Cardiac muscle cell (in vitro differentiated cells and primary cell): ENCODE results near the gene SH2D4B. TPM values are rescaled to one million over a fixed set of nuclear protein-coding genes. Genes with fewer than 3 reads are reported as not detected.

Source experiments
- DNase-seq, 2 donors: peaks; one replicate each; pipeline versions ENCODE4 v3.0.0 to v3.0.0-alpha.2; 2010 to 2017; ENCODE audit warnings: low read depth in 1 of 2, low spot score in 1 of 2
- H3K27ac ChIP-seq: fragments of 200-600 bp; sonication (generic); 2 replicates; pipeline ENCODE4 v1.5.1; 2016
- H3K27me3 ChIP-seq: fragments of 200-600 bp; sonication (generic); 2 replicates; pipeline ENCODE4 v1.6.0; 2016; ENCODE audit warnings: control low read depth
- H3K36me3 ChIP-seq: fragments of 200-600 bp; sonication (generic); 2 replicates; pipeline ENCODE4 v1.5.1; 2016; ENCODE audit warnings: control low read depth
- H3K4me1 ChIP-seq: fragments of 200-600 bp; sonication (generic); 2 replicates; pipeline ENCODE4 v1.8.1; 2017; ENCODE audit warnings: low read depth, mild to moderate bottlenecking, mixed run types
- H3K4me3 ChIP-seq: fragments of 200-600 bp; sonication (generic); 2 replicates; pipeline ENCODE4 v1.5.1; 2016; ENCODE audit warnings: mild to moderate bottlenecking
- H3K9me3 ChIP-seq: fragments of 200-600 bp; sonication (generic); 2 replicates; pipeline ENCODE4 v1.5.1; 2017; ENCODE audit warnings: low read depth, mild to moderate bottlenecking, control low read depth
- CTCF ChIP-seq: IDR thresholded peaks from 2 replicates; pipeline ENCODE4 v1.5.1; 2012; ENCODE audit warnings: low read depth, mild to moderate bottlenecking, low read length
- polyA plus RNA-seq: library from polyadenylated mRNA; unstranded; fragments of >200 nt; fragmentation: Nextera tagmentation; extraction: Ambion mirVana; gene quantifications from 2 replicates; pipeline ENCODE4 v1.2.1, GENCODE V29; 2016
- total RNA-seq: library from RNA; depleted of rRNA; stranded (reverse); fragments of >200 nt; gene quantifications from 2 replicates; pipeline ENCODE4 v1.2.3, GENCODE V29; 2016

The SH2D4B gene
- 0.18 TPM in 1 of 2 replicates, not detected in the other for total RNA-seq
- polyA plus RNA-seq, result not detected in 2 replicates

- Histone ChIP-seq H3K9me3 (no peaks in the 10 kb centered on the region), H3K36me3 (no peaks in the 10 kb centered on the region), H3K4me3 (no peak within 1 kb of the TSS), H3K4me1 (no peaks in the 10 kb centered on the region), H3K27me3 (no peaks in the 10 kb centered on the region), H3K27ac (no peak within 1 kb of the TSS)
- no peak for TF ChIP-seq CTCF
- DNase-seq, result peak in 1 of 2 donors; percentile 17
Measured at GRCh38 chr10:80537736-80538480, at the start of gene SH2D4B. Gene SH2D4B, plus strand, starts transcription at chr10:80537902. Its CDS starts 430 bp downstream, at chr10:80538332.

- Histone ChIP-seq H3K9me3 (no peaks in the 10 kb centered on the region), H3K4me3 (no peak overlapping the region), H3K27ac (no peak overlapping the region), H3K4me1 (no peaks in the 10 kb centered on the region), H3K36me3 (no peaks in the 10 kb centered on the region), H3K27me3 (no peaks in the 10 kb centered on the region)
- no peak for DNase-seq
- no peak for TF ChIP-seq CTCF
Measured at GRCh38 chr10:80488539-80489066, 49.1 kb upstream of the SH2D4B start.

GRCh38 chr10:80489371-80490112 is 48.2 kb upstream of the SH2D4B start:
- Histone ChIP-seq H3K36me3 (no peaks in the 10 kb centered on the region), H3K9me3 (no peaks in the 10 kb centered on the region), H3K27ac (no peak overlapping the region), H3K4me3 (no peak overlapping the region), H3K27me3 (no peaks in the 10 kb centered on the region), H3K4me1 (no peaks in the 10 kb centered on the region)
- TF ChIP-seq CTCF, result no peak
- DNase-seq, result no peak

DNA sequence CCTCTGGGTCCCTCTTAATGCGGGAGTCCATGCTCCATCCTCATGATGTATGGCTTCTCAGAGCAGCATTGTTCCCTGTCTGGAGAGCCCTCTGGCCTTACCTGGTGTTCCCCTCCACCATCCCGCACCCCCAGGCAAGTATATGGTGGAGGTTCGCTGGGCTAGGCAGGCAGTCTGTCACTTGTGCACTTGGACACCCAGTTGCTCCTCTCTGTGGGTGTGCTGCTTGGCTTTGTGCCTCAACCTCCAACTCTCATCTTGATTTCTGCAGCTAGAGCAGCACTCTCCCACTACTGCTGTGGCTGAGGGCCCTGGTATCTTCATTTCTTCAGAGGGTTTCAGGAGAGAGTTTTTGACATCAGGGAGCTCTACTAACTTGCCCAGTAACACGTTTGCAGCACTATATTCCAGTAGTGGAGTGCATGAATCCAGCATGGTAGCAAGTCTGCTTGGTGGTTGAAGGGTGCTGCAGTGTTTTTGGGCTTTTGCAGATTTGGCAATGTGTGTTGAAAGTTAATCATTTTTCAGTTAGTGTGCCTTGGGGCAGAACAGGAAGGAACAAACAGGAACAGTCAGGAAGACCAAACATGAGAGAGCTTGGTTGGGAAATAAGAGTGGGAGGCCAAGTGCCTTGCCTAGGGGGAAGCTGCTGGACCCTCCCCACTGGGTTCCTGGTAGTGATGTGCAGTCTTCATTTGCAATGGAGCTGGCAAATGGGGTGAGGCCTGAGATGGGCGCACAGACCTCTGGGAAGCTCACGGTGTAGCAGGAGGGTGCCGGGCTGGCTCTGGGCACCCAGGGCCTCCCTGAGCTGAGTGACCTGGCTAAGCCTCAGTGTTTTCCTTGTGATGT is 46.2 kb upstream of the SH2D4B start:
- no peak for TF ChIP-seq CTCF
- DNase-seq, result peak in 1 of 2 donors; percentile 38
- no peaks in the 10 kb centered on the region for H3K9me3 ChIP-seq
- no peak overlapping the region for H3K27ac ChIP-seq
- no peak overlapping the region for H3K4me3 ChIP-seq
- H3K27me3 ChIP-seq, result no peaks in the 10 kb centered on the region
- H3K36me3 ChIP-seq, result no peaks in the 10 kb centered on the region
- H3K4me1 ChIP-seq, result no peaks in the 10 kb centered on the region

DNA sequence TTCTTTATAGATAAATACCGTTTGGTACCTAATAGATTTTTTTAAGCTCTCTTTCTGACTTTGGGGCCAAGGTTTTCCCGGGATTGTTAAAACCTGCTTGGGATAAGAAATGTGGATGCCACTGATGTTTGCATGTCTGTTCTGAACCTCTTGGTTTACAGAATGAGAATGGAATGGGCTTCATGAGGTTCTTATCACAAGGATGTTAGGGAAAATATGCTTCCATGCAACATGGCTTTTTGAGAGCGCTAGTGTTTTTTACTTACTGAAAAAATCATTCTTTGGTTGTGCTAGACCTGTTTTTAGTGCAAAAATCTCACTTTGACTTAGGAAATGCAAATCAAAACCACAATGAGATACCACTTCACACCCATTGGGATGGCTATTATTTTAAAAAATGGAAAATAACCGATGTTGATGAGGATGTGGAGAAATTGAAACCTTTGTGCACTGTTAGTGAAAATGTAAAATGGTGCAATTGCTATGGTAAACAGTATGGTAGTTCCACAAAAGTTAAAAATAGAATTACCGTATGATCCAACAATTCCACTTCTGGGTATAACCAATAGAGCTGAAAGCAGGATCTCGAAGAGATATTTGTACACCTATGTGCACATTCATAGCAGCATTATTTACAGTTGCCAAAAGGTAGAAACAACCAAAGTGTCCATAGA is 44.7 kb upstream of the SH2D4B start:
- no peaks in the 10 kb centered on the region for H3K4me1 ChIP-seq
- no peaks in the 10 kb centered on the region for H3K27me3 ChIP-seq
- no peak for DNase-seq
- no peak overlapping the region for H3K27ac ChIP-seq
- no peak overlapping the region for H3K4me3 ChIP-seq
- no peak for TF ChIP-seq CTCF
- no peaks in the 10 kb centered on the region for H3K36me3 ChIP-seq
- no peaks in the 10 kb centered on the region for H3K9me3 ChIP-seq
